Vagina (tissue), 2 donors: ENCODE measurements around the gene TBC1D16. TPM values are rescaled to one million over a fixed set of nuclear protein-coding genes. Genes with fewer than 3 reads are reported as not detected.

ENCODE experiments used
- DNase-seq, 2 donors: peaks; one replicate each; pipeline ENCODE4 v3.0.0-alpha.2; 2017; ENCODE audit errors: extremely low spot score in 2 of 2
- H3K27ac ChIP-seq: fragments of 200-600 bp; sonication (generic); one replicate; pipeline ENCODE4 v1.5.1; 2019
- H3K27me3 ChIP-seq: fragments of 200-600 bp; sonication (generic); one replicate; pipeline ENCODE4 v1.5.1; 2019
- H3K36me3 ChIP-seq, 2 donors: fragments of 200-600 bp; sonication (generic); one replicate each; pipeline ENCODE4 v1.5.1; 2017 to 2019
- H3K4me1 ChIP-seq: fragments of 200-600 bp; sonication (generic); one replicate; pipeline ENCODE4 v1.5.1; 2019
- H3K4me3 ChIP-seq, 2 donors: fragments of 200-600 bp; sonication (generic); 1 replicate in 1 of 2; 2 replicates in 1 of 2; pipeline ENCODE4 v1.5.1; 2016 to 2019
- H3K9me3 ChIP-seq: fragments of 200-600 bp; sonication (generic); one replicate; pipeline ENCODE4 v1.5.1; 2019
- CTCF ChIP-seq, 3 experiments: fragments of 450-650 bp in 2 of 3; fragments of 200-600 bp in 1 of 3; sonication (generic) in 1 of 3; IDR thresholded peaks; one replicate each; pipeline ENCODE4 v1.5.1; 2017 to 2019; ENCODE audit warnings: antibody characterized with exemption in 3 of 3, mild to moderate bottlenecking in 2 of 3, moderate library complexity in 2 of 3
- POLR2A ChIP-seq, 2 donors: fragments of 450-650 bp; IDR thresholded peaks; one replicate each; pipeline ENCODE4 v1.6.1; 2017; ENCODE audit warnings: antibody characterized with exemption in 2 of 2, mild to moderate bottlenecking in 2 of 2, moderate library complexity in 2 of 2
- POLR2AphosphoS5 ChIP-seq, 2 donors: sonication (generic); formaldehyde crosslinking; IDR thresholded peaks; one replicate each; pipeline ENCODE4 v1.9.0; 2017; ENCODE audit warnings: antibody characterized with exemption in 2 of 2, mild to moderate bottlenecking in 2 of 2, low read depth in 1 of 2; ENCODE audit not compliant: insufficient read depth in 1 of 2
- intact Hi-C: fragments of 100-400 bp; cut with DNase I; formaldehyde crosslinking; loops from one replicate; pipeline ENCODE4 v1.15.1; 2023
- total RNA-seq: library from RNA; depleted of rRNA; stranded (reverse); fragments of >200 nt; gene quantifications from one replicate; pipeline ENCODE4 v1.2.3, GENCODE V29; 2016

TBC1D16 gene
- total RNA-seq, 1 donor from 2014 or later = 18.2 TPM

- no peak overlapping the region for H3K4me3 ChIP-seq
- intact Hi-C loops = no loop called here
- no peak overlapping the region for H3K27ac ChIP-seq
- H3K9me3 ChIP-seq = no peaks in the 10 kb centered on the region
- TF ChIP-seq POLR2AphosphoS5 (IDR thresholded peaks at IDR 0.05; ENCODE audit: insufficient read depth in 1 of 2, low read depth in 1 of 2) = no peak
- TF ChIP-seq CTCF (IDR thresholded peaks at IDR 0.05) = no peak
- TF ChIP-seq POLR2A (IDR thresholded peaks at IDR 0.05) = no peak
- H3K27me3 ChIP-seq = no peaks in the 10 kb centered on the region
- no peaks in the 10 kb centered on the region for H3K36me3 ChIP-seq
- H3K4me1 ChIP-seq = no peaks in the 10 kb centered on the region
- no peak for DNase-seq
These were observed 124.0 kb downstream of the TBC1D16 start for GRCh38 chr17:79911430-79912399.

- no peaks in the 10 kb centered on the region for H3K4me1 ChIP-seq
- no peaks in the 10 kb centered on the region for H3K27me3 ChIP-seq
- no peaks in the 10 kb centered on the region for H3K9me3 ChIP-seq
- intact Hi-C loops = no loop called here
- no peak for TF ChIP-seq CTCF (IDR thresholded peaks at IDR 0.05)
- no peak for TF ChIP-seq POLR2AphosphoS5 (IDR thresholded peaks at IDR 0.05; ENCODE audit: insufficient read depth in 1 of 2, low read depth in 1 of 2)
- no peak for TF ChIP-seq POLR2A (IDR thresholded peaks at IDR 0.05)
- H3K36me3 ChIP-seq = no peaks in the 10 kb centered on the region
- DNase-seq = no peak
- H3K27ac ChIP-seq = no peak overlapping the region
- no peak overlapping the region for H3K4me3 ChIP-seq
These were observed 124.7 kb downstream of the TBC1D16 start for GRCh38 chr17:79910985-79911361.

- no peaks in the 10 kb centered on the region for H3K4me1 ChIP-seq
- H3K27me3 ChIP-seq = no peaks in the 10 kb centered on the region
- intact Hi-C loops = no loop called here
- no peak overlapping the region for H3K4me3 ChIP-seq
- no peaks in the 10 kb centered on the region for H3K36me3 ChIP-seq
- H3K27ac ChIP-seq = no peak overlapping the region
- no peaks in the 10 kb centered on the region for H3K9me3 ChIP-seq
- TF ChIP-seq CTCF (IDR thresholded peaks at IDR 0.05) (no peak), POLR2A (IDR thresholded peaks at IDR 0.05) (no peak), POLR2AphosphoS5 (IDR thresholded peaks at IDR 0.05; ENCODE audit: insufficient read depth in 1 of 2, low read depth in 1 of 2) (no peak)
- DNase-seq = no peak
These were observed 126.6 kb downstream of the TBC1D16 start for GRCh38 chr17:79909121-79909520.

GRCh38 chr17:79907850-79908249, 127.8 kb downstream of the TBC1D16 start:
- H3K4me3 ChIP-seq = no peak overlapping the region
- no peaks in the 10 kb centered on the region for H3K9me3 ChIP-seq
- H3K27me3 ChIP-seq = no peaks in the 10 kb centered on the region
- no peak overlapping the region for H3K27ac ChIP-seq
- no peak for TF ChIP-seq POLR2AphosphoS5 (IDR thresholded peaks at IDR 0.05; ENCODE audit: insufficient read depth in 1 of 2, low read depth in 1 of 2)
- no peak for TF ChIP-seq POLR2A (IDR thresholded peaks at IDR 0.05)
- TF ChIP-seq CTCF (IDR thresholded peaks at IDR 0.05) = no peak
- no peaks in the 10 kb centered on the region for H3K36me3 ChIP-seq
- intact Hi-C loops = no loop called here
- no peaks in the 10 kb centered on the region for H3K4me1 ChIP-seq
- DNase-seq = no peak

- no peaks in the 10 kb centered on the region for H3K27me3 ChIP-seq
- no peaks in the 10 kb centered on the region for H3K36me3 ChIP-seq
- H3K4me1 ChIP-seq = no peaks in the 10 kb centered on the region
- no peaks in the 10 kb centered on the region for H3K9me3 ChIP-seq
- no peak for DNase-seq
- H3K27ac ChIP-seq = no peak overlapping the region
- no peak overlapping the region for H3K4me3 ChIP-seq
- TF ChIP-seq CTCF (IDR thresholded peaks at IDR 0.05) = no peak
- no peak for TF ChIP-seq POLR2AphosphoS5 (IDR thresholded peaks at IDR 0.05; ENCODE audit: insufficient read depth in 1 of 2, low read depth in 1 of 2)
- no peak for TF ChIP-seq POLR2A (IDR thresholded peaks at IDR 0.05)
- intact Hi-C loops = no loop called here
These were observed 128.4 kb downstream of the TBC1D16 start for GRCh38 chr17:79907217-79907715.
